SW 1271 (cell line): ENCODE measurements around the gene DCANP1.
A peak's percentile ranks its signal among the peaks of the same experiment; 100 is the strongest.

ENCODE experiments used
- DNase-seq, 2 experiments: peaks; one replicate each; lab custom pipeline; 2025; lab: John Stamatoyannopoulos, UW

DCANP1 gene

GRCh38 chr5:135441350-135441831 is 5.8 kb downstream of the DCANP1 start:
- DNase-seq: no peak

GRCh38 chr5:135440916-135441315 is 6.2 kb downstream of the DCANP1 start:
- DNase-seq: no peak

- DNase-seq: no peak
Observed at GRCh38 chr5:135439231-135440205, 7.6 kb downstream of the DCANP1 start.

- DNase-seq: no peak
Observed at GRCh38 chr5:135438636-135439221, 8.4 kb downstream of the DCANP1 start.

- no peak for DNase-seq
Observed at GRCh38 chr5:135437796-135438560, 9.2 kb downstream of the DCANP1 start.

DNA sequence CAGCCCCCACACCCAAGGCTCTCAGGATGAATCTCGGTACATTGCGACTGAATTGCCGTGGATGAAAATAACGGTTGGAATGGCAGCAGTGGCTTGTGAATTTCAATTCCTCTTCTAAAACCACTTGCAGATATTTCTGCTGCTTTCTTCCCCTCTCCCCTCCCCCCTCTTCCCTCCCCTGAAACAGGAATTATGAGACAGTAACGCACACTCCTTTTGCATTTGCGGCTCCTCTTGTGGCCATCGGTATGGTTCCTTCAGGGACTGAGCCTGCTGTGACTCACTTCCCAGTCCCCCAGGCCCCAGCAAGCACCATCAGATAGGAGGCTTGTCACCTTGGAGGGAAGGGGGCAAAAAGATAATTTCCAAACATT is 9.7 kb downstream of the DCANP1 start:
- no peak for DNase-seq

GRCh38 chr5:135436951-135437418 is 10.2 kb downstream of the DCANP1 start:
- DNase-seq: no peak

DNA sequence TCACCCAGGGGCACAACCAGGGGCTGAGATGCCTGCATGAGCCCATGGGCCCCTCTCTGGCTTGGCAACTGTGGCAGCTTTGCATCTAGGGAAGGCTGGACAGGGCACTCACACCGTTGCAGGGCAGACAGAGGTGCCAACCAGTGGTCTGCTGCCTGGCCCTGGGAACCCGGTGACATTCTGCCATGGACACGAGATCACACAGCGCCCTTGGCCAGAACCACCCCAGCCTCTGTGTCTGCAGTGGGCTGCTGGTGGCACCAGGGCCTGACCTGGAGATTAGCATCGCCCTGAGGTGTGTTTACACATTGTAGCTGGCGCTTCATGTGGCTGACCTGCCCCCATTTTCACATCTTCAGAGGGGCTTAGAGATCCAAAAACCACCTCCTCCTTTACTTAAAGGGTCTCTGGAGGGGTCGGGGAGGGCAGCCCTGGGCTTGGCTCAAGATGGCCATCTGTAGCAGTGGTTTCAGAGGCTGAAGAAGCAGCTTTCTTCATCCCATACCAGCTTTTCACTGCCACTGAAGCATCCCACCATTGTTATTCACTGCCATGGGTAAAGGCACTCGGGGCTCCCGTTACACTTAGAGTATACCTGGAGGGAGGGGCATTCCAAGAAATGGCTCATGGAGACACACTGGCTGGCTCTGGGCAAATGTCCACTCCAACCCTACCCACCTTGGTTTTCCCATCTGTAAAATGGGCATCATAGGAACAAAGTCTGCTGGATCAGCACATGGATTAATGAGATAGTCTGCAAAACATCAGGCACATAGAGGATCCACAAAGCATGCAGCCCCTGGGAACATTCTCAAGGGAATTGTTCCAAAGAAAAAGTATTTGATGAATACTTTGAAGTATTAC is 11.4 kb downstream of the DCANP1 start:
- DNase-seq: no peak

DNA sequence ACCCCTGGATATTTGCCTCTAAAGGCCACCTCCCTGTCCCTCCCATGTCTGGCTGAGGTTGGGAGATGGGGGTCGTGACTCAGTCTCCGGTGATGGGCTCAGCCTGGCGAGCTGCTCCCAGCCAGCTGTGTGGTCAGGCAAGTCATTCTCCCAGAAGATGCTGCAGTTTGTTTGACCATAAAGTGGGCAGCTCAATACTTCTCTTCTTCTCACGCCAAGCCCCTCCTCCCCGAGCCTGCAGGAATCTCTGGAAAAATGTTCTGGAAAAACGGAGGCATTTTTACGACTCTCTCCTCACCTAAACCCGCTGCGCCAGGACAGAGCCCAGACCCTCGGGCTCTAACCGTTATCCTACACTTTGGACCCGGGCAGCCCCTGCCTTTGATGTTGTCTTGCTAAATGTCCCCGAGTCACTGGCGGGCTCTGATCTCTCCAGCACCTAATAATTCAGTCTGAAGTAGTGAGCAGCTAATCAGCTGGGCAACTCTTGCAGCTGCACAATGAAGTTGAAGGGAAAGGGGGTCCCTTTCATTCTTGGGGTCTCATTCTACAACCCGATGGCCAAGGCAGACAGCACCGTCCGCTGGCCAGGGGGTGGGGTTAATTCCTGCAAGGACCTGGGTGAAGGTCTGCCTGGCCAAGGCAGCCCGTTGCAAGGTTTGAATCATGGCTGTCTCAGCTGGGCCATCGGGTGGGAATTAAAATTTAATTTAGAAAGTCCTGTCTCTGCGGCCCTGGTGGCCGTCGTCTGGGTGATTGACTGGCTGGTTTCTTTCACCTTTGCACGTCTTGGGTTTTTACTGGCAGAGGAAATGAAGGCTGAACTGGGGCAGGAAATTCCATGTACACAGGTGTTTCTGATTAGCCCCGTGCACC is 12.3 kb downstream of the DCANP1 start:
- DNase-seq: no peak

- DNase-seq: no peak
Observed at GRCh38 chr5:135433681-135434426, 13.3 kb downstream of the DCANP1 start.

- DNase-seq: no peak
Observed at GRCh38 chr5:135432113-135432512, 15.0 kb downstream of the DCANP1 start.

DNA sequence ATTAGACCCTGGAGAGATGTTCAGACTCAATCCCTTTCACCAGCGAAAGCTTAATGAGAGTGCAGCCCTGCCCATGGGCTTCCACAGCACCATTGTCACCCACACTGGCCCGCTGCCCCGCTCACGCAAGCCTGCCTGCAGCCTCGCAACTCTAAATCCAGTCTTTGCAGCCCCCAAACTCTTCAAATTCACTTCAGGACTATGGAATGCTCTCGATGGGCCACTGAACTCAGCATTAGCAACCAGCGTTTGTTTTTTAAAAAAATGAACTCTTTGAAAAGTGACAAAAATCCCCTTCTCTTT is 17.1 kb downstream of the DCANP1 start:
- no peak for DNase-seq

GRCh38 chr5:135429301-135430134 is 17.6 kb downstream of the DCANP1 start:
- no peak for DNase-seq

DNA sequence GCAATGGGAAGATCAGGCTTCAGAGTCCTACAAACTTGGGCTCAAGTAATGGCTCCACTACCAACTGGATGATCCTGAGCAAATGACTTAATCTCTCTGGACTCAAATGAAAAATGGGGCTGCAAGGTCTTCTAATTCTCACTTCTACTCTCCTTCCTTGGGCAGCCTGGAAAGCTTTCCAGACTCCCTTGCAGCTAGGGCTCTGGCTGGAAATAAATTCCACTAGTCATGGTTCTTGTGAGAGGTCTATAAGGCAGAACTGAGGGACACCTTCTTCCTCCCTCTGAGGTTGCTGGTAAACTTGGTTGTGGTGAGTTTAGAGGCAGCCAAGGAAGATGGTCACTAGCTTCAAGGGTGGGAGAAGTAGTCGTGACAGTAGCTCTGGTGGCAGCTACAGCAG is 18.6 kb downstream of the DCANP1 start:
- DNase-seq: no peak

- peak; percentile 29 to 63 for DNase-seq
Observed at GRCh38 chr5:135426102-135427082, 20.8 kb downstream of the DCANP1 start.

GRCh38 chr5:135425641-135426040 is 21.5 kb downstream of the DCANP1 start:
- no peak for DNase-seq

GRCh38 chr5:135423846-135424168 is 23.3 kb downstream of the DCANP1 start:
- no peak for DNase-seq
